GM12878 (cell line): ENCODE data around the gene ANGEL1. TPM values are rescaled to one million over a fixed set of nuclear protein-coding genes. Genes with fewer than 3 reads are reported as not detected.

Experiments used
- ATAC-seq: fragments of 200-7000 bp; cut with Tn5 transposase; 3 replicates; pipeline ENCODE4 v1.9.1; 2020; ENCODE audit warnings: mild to moderate bottlenecking, moderate library complexity
- BruUV-seq: library from RNA; stranded (reverse); fragments of 400-500 nt; replicated peaks from 2 replicates; lab custom pipeline; 2021; lab: Mats Ljungman, UMichigan
- CTCF ChIA-PET: fragments of 300-600 bp; sonication (Branson Sonifier 250); formaldehyde crosslinking; extraction: SDS; loops from one replicate; lab custom pipeline; 2021; ENCODE audit warnings: inconsistent platforms; lab: Yijun Ruan, JAX
- POLR2A ChIA-PET: fragments of 350-600 bp; formaldehyde crosslinking; extraction: SDS; loops from one replicate; lab custom pipeline; 2021; ENCODE audit warnings: inconsistent platforms; lab: Charles Lee
- RAD21 ChIA-PET: fragments of 300-600 bp; sonication (Branson Sonifier 250); formaldehyde crosslinking; loops from one replicate; lab custom pipeline; 2023; ENCODE audit warnings: antibody characterized with exemption; ENCODE audit not compliant: unreplicated experiment; lab: Charles Lee
- SMC1A ChIA-PET: fragments of 300-600 bp; sonication (Branson Sonifier 250); formaldehyde crosslinking; loops from one replicate; lab custom pipeline; 2023; ENCODE audit not compliant: unreplicated experiment, uncharacterized antibody; lab: Charles Lee
- DNase-seq: peaks from one replicate; pipeline ENCODE4 v3.0.0-alpha.2; 2011; ENCODE audit warnings: low read depth, low spot score
- FAIRE-seq: peaks from 3 replicates; lab custom pipeline; 2011; peaks lifted over from hg19 to GRCh38; lab: Jason Lieb, UNC
- H2AFZ ChIP-seq: 2 replicates; pipeline ENCODE4 v1.6.0; 2011; ENCODE audit warnings: low read depth, low read length, control low read depth; ENCODE audit not compliant: control insufficient read depth
- H3K27ac ChIP-seq: 2 replicates; pipeline ENCODE4 v1.5.1; 2011; ENCODE audit warnings: control low read depth; ENCODE audit not compliant: control insufficient read depth, insufficient read depth
- H3K27me3 ChIP-seq, 2 experiments: replicated peaks in 1 of 2; 2 replicates each; pipeline versions ENCODE4 v1.6.0 to v1.6.1; 2011; ENCODE audit warnings: low read length in 1 of 2; ENCODE audit not compliant: control insufficient read depth in 2 of 2, insufficient read depth in 2 of 2
- H3K36me3 ChIP-seq, 2 experiments: 2 replicates each; pipeline ENCODE4 v1.5.1; 2011; ENCODE audit warnings: low read length in 1 of 2; ENCODE audit not compliant: control insufficient read depth in 2 of 2, insufficient read depth in 2 of 2
- H3K4me1 ChIP-seq: 2 replicates; pipeline ENCODE4 v1.6.1; 2011; ENCODE audit warnings: mild to moderate bottlenecking, low read length, moderate library complexity, mixed read lengths; ENCODE audit not compliant: control insufficient read depth, insufficient read depth
- H3K4me2 ChIP-seq: 2 replicates; pipeline ENCODE4 v1.6.0; 2011; ENCODE audit warnings: control low read depth; ENCODE audit not compliant: control insufficient read depth, insufficient read depth
- H3K4me3 ChIP-seq: fragments of 200-600 bp; sonication (generic); 2 replicates; pipeline ENCODE4 v1.5.1; 2016
- H3K79me2 ChIP-seq: 2 replicates; pipeline ENCODE4 v1.6.0; 2011; ENCODE audit warnings: low read length; ENCODE audit not compliant: control insufficient read depth, insufficient read depth
- H3K9ac ChIP-seq: 2 replicates; pipeline ENCODE4 v1.8.0; 2011; ENCODE audit warnings: low read length, control low read depth, mixed read lengths; ENCODE audit not compliant: control insufficient read depth, insufficient read depth
- H3K9me3 ChIP-seq: replicated peaks from 3 replicates; pipeline ENCODE4 v1.5.1; 2011; ENCODE audit warnings: mild to moderate bottlenecking, low read length; ENCODE audit not compliant: control insufficient read depth, insufficient read depth
- H4K20me1 ChIP-seq: 2 replicates; pipeline ENCODE4 v1.6.0; 2011; ENCODE audit not compliant: control insufficient read depth, insufficient read depth
- ASH2L ChIP-seq: fragments of 300-600, 200-600 bp; sonication (generic); IDR thresholded peaks from 2 replicates; pipeline ENCODE4 v1.6.1; 2017; ENCODE audit warnings: low read depth, mild to moderate bottlenecking, borderline replicate concordance
- BCL11A ChIP-seq: IDR thresholded peaks from 2 replicates; pipeline ENCODE4 v1.6.1; 2011; ENCODE audit warnings: low read depth, low read length
- NFXL1 ChIP-seq: fragments of 450-650 bp; IDR thresholded peaks from 2 replicates; pipeline ENCODE4 v1.6.1; 2017; ENCODE audit warnings: antibody characterized with exemption, mild to moderate bottlenecking, borderline replicate concordance
- PAX8 ChIP-seq: fragments of 450-650 bp; IDR thresholded peaks from 2 replicates; pipeline ENCODE4 v1.6.1; 2017; ENCODE audit warnings: mild to moderate bottlenecking, moderate library complexity
- POLR2AphosphoS5 ChIP-seq: IDR thresholded peaks from 2 replicates; pipeline ENCODE4 v1.6.1; 2011; ENCODE audit warnings: mild to moderate bottlenecking, low read length, inconsistent platforms
- POU2F2 ChIP-seq: IDR thresholded peaks from 3 replicates; pipeline ENCODE4 v1.6.1; 2011; ENCODE audit warnings: low read depth, mild to moderate bottlenecking, low read length, borderline replicate concordance
- RBBP5 ChIP-seq: fragments of 200-600 bp; sonication (generic); conservative IDR thresholded peaks from 2 replicates; pipeline ENCODE4 v1.6.1; 2016
- RELA ChIP-seq: fragments of 450-650 bp; IDR thresholded peaks from 2 replicates; pipeline ENCODE4 v1.8.0; 2014; ENCODE audit warnings: borderline replicate concordance; ENCODE audit not compliant: partially characterized antibody
- SREBF1 ChIP-seq: IDR thresholded peaks from 2 replicates; pipeline ENCODE4 v1.6.1; 2012; ENCODE audit warnings: mild to moderate bottlenecking, low read length
- STAT3 ChIP-seq: IDR thresholded peaks from 2 replicates; pipeline ENCODE4 v1.6.1; 2011; ENCODE audit warnings: low read depth, low read length, improper control_type of control experiment
- TCF3 ChIP-seq: IDR thresholded peaks from 2 replicates; pipeline ENCODE4 v1.6.1; 2012; ENCODE audit warnings: low read depth, mild to moderate bottlenecking, low read length, borderline replicate concordance; ENCODE audit not compliant: insufficient read depth
- WGBS: methylation state at CpG from one replicate; pipeline ENCODE4 v1.1.6; 2016; ENCODE audit warnings: low lambda C conversion rate; ENCODE audit not compliant: insufficient replicate concordance, insufficient coverage; ENCODE audit errors: missing lambda C conversion rate; 5-methylcytosine and 5-hydroxymethylcytosine counted together
- in situ Hi-C: fragments of 300-500 bp; cut with MboI; formaldehyde crosslinking; loops from 9 replicates; pipeline ENCODE4 v1.14.3; 2018; ENCODE audit warnings: mixed read lengths
- intact Hi-C: fragments of 100-400 bp; cut with micrococcal nuclease; formaldehyde crosslinking; loops from one replicate; pipeline ENCODE4 v1.14.2; 2022; ENCODE audit not compliant: unreplicated experiment
- polyA plus RNA-seq, 11 experiments: library from polyadenylated mRNA; depleted of rRNA in 4 of 11; unstranded in 6 of 11; stranded (reverse) in 5 of 11; fragments of >200 nt; fragmentation: Nextera tagmentation in 4 of 11; fragmentation: Illumina TruSeq in 1 of 11; extraction: Ambion mirVana in 4 of 11; extraction: Trizol in 1 of 11; gene quantifications; 1 replicate in 1 of 11; 2 replicates in 10 of 11; pipeline versions ENCODE4 v1.2.1 to v1.2.3, GENCODE V29; 2011 to 2016; ENCODE audit warnings: inconsistent platforms in 2 of 11, missing spikeins in 2 of 11, low read depth in 1 of 11
- total RNA-seq, 4 experiments: library from RNA; depleted of rRNA in 3 of 4; stranded (reverse); fragments of >200 nt in 3 of 4; fragmentation: Illumina TruSeq in 1 of 4; extraction: Trizol in 1 of 4; gene quantifications; 2 replicates each; pipeline versions ENCODE4 v1.2.1 to v1.2.3, GENCODE V29; 2013 to 2021
- TF ChIP-seq, protein P1 (sequence below): IDR thresholded peaks from 2 replicates; pipeline ENCODE4 v1.6.1; 2012; ENCODE audit warnings: mild to moderate bottlenecking, low read depth, low read length
- TF ChIP-seq, protein P2 (sequence below): fragments of 450-650 bp; IDR thresholded peaks from 2 replicates; pipeline ENCODE4 v1.6.1; 2016; ENCODE audit warnings: mild to moderate bottlenecking
- TF ChIP-seq, protein P3 (sequence below): IDR thresholded peaks from 2 replicates; pipeline ENCODE4 v1.6.1; 2012; ENCODE audit warnings: low read depth, low read length, improper control_type of control experiment

The ANGEL1 gene
- total and polyA plus RNA-seq, 10 of the 15 experiments (the other 5 are each of a cell fraction or from before 2014, with no cell fraction given) = 1.7 to 29.7 (median 12.3) TPM

DNA sequence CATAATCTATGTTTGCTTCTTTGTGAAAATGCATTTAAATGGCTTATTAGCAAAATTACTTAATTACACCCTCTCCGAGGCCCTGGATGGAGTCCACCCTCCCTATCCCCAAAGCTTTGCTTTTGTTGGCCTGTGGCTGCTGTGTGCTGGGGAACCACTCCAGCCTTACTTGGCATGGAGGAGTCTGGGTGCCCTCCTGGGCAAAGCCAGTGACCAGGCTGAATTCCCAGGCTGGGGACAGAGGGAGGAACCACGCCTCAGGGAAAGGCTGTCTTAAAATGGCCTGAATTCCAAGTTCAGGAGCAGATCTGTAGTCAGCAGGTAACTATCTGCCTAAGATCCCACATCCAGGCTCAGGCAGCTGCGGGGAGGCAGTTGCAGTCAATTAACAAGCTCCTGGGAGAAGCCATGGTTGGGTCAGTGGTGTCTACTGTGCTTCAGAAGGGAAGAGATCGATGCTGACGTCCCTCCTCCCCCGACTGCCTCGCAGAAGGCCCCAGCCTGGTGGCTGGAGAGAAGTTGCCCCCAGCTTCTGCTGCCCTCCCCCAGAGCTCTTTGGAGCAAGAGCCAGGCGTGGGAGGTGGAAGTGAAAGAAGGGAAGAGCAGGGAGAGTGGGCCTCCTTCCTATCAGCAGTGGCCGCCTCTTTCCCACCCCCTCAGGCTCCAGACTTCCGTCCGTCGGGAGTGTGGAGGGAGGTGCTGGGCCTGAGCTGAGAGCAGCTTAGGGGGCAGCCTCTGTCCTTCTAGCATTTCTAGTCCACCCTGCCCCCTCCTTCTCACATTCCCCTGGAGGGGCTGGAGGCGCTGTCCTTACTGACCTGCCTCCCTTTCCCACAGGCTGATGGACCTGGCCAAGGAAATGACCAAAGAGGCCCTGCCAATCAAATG is 40.1 kb downstream of the ANGEL1 start (continued):
- no peak for TF ChIP-seq POLR2AphosphoS5
- no peak for TF ChIP-seq STAT3
- TF ChIP-seq NFXL1 = no peak
- no peak for TF ChIP-seq SREBF1
- TF ChIP-seq, protein P1, sequence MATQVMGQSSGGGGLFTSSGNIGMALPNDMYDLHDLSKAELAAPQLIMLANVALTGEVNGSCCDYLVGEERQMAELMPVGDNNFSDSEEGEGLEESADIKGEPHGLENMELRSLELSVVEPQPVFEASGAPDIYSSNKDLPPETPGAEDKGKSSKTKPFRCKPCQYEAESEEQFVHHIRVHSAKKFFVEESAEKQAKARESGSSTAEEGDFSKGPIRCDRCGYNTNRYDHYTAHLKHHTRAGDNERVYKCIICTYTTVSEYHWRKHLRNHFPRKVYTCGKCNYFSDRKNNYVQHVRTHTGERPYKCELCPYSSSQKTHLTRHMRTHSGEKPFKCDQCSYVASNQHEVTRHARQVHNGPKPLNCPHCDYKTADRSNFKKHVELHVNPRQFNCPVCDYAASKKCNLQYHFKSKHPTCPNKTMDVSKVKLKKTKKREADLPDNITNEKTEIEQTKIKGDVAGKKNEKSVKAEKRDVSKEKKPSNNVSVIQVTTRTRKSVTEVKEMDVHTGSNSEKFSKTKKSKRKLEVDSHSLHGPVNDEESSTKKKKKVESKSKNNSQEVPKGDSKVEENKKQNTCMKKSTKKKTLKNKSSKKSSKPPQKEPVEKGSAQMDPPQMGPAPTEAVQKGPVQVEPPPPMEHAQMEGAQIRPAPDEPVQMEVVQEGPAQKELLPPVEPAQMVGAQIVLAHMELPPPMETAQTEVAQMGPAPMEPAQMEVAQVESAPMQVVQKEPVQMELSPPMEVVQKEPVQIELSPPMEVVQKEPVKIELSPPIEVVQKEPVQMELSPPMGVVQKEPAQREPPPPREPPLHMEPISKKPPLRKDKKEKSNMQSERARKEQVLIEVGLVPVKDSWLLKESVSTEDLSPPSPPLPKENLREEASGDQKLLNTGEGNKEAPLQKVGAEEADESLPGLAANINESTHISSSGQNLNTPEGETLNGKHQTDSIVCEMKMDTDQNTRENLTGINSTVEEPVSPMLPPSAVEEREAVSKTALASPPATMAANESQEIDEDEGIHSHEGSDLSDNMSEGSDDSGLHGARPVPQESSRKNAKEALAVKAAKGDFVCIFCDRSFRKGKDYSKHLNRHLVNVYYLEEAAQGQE = no peak

DNA sequence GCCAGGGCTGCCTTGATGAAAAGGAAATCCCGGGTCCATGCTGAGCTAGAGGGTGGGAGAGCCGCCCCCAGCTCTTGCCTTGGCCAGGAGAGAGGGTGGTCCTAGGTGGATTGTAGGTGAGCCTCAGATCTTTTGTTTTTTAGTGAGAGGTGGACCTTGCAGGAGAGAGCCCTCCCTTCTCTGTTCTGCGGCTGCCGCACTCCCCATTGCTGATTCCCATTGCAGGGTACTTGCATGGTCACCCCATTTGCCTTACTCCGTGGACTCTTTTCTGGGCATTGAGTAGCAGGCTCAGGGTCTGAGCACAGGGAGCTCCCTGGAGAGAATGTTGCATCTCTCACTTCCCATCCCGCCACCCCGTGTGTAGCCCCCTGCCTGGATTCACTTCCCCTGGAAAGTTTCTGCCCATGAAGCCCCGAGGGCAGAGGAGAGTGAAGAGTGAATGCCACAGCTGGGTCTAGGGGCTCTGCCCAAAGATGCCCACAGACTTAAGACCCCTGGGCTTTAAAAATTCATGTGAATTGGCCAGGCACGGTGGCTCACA is 41.2 kb downstream of the ANGEL1 start:
- H3K27ac ChIP-seq = no peak overlapping the region
- H4K20me1 ChIP-seq = no peaks in the 10 kb centered on the region
- H3K79me2 ChIP-seq = no peaks in the 10 kb centered on the region
- FAIRE-seq (no peak), ATAC-seq (no peak), DNase-seq (no peak)
- H3K9me3 ChIP-seq = no peaks in the 10 kb centered on the region
- peaks cover 13% of the 10 kb centered on the region for H3K4me1 ChIP-seq
- RAD21 ChIA-PET = no interaction called here
- in situ Hi-C loops = no loop called here
- intact Hi-C loops = no loop called here
- no peak overlapping the region for H3K9ac ChIP-seq
- CTCF ChIA-PET = interaction anchor here (1.1 to 2.3 kb wide), 3 partner anchors 12 to 40 kb away, joined by 3 to 11 read pairs (median 3); partner anchors contain the start of gene ANGEL1
- WGBS = 47% methylated on average over 9 of the region's 9 CpGs
- H3K4me3 ChIP-seq = no peak overlapping the region
- POLR2A ChIA-PET = no interaction called here
- H3K4me2 ChIP-seq = no peak overlapping the region
- TF ChIP-seq POU2F2 = no peak
- TF ChIP-seq RBBP5 = no peak
- TF ChIP-seq, protein P2, sequence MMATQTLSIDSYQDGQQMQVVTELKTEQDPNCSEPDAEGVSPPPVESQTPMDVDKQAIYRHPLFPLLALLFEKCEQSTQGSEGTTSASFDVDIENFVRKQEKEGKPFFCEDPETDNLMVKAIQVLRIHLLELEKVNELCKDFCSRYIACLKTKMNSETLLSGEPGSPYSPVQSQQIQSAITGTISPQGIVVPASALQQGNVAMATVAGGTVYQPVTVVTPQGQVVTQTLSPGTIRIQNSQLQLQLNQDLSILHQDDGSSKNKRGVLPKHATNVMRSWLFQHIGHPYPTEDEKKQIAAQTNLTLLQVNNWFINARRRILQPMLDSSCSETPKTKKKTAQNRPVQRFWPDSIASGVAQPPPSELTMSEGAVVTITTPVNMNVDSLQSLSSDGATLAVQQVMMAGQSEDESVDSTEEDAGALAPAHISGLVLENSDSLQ = no peak
- no peak for TF ChIP-seq RELA
- TF ChIP-seq PAX8 = no peak
- no peak for TF ChIP-seq ASH2L
- TF ChIP-seq, protein P3, sequence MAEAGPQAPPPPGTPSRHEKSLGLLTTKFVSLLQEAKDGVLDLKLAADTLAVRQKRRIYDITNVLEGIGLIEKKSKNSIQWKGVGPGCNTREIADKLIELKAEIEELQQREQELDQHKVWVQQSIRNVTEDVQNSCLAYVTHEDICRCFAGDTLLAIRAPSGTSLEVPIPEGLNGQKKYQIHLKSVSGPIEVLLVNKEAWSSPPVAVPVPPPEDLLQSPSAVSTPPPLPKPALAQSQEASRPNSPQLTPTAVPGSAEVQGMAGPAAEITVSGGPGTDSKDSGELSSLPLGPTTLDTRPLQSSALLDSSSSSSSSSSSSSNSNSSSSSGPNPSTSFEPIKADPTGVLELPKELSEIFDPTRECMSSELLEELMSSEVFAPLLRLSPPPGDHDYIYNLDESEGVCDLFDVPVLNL = no peak
- TF ChIP-seq BCL11A = no peak
- TF ChIP-seq TCF3 = no peak
- SMC1A ChIA-PET = no interaction called here
- no peak overlapping the region for H2AFZ ChIP-seq
- H3K27me3 ChIP-seq = no peaks in the 10 kb centered on the region
- BruUV-seq = no TSS peak
- H3K36me3 ChIP-seq = no peaks in the 10 kb centered on the region
